ENCODE measurements around the gene NCCRP1.

GRCh38 chr19:39155114-39155700 lies 41.6 kb upstream of the NCCRP1 start:
- TF ChIP-seq CTCF (IDR thresholded peaks at IDR 0.05), result no peak
- no peak for TF ChIP-seq POLR2A (IDR thresholded peaks at IDR 0.05)
